Tibial artery (tissue), 4 donors: ENCODE measurements around the gene FNIP1.
"Not testable (repeated sequence)": the region's sequence is repeated elsewhere in the genome, so short reads cannot be mapped to it uniquely, and the experiment has no call there.

Experiments used
- DNase-seq, 2 donors: peaks; one replicate each; pipeline ENCODE4 v3.0.0-alpha.2; 2019
- H3K27ac ChIP-seq, 2 donors: fragments of 200-600 bp; sonication (generic) in 1 of 2; 1 replicate in 1 of 2; 2 replicates in 1 of 2; pipeline ENCODE4 v1.5.1; 2018 to 2019; ENCODE audit warnings: mild to moderate bottlenecking in 1 of 2
- H3K27me3 ChIP-seq, 2 donors: fragments of 200-600 bp; sonication (generic) in 1 of 2; one replicate each; pipeline versions ENCODE4 v1.5.1 to v1.6.0; 2016 to 2019
- H3K36me3 ChIP-seq, 3 donors: fragments of 200-600 bp; sonication (generic) in 2 of 3; one replicate each; pipeline ENCODE4 v1.5.1; 2016 to 2019; ENCODE audit warnings: mild to moderate bottlenecking in 2 of 3
- H3K4me1 ChIP-seq, 4 donors: fragments of 200-600 bp; sonication (generic) in 2 of 4; 1 replicate in 3 of 4; 2 replicates in 1 of 4; pipeline ENCODE4 v1.5.1; 2016 to 2019
- H3K4me3 ChIP-seq, 2 donors: fragments of 200-600 bp; sonication (generic) in 1 of 2; 1 replicate in 1 of 2; 2 replicates in 1 of 2; pipeline ENCODE4 v1.5.1; 2018 to 2019; ENCODE audit warnings: mild to moderate bottlenecking in 2 of 2
- H3K9me3 ChIP-seq, 3 donors: fragments of 200-600 bp; sonication (generic) in 1 of 3; one replicate each; pipeline ENCODE4 v1.5.1; 2016 to 2019
- intact Hi-C: fragments of 100-400 bp; cut with DNase I; formaldehyde crosslinking; loops from one replicate; pipeline ENCODE4 v1.15.0; 2023; ENCODE audit warnings: low total_unique reads
- TF ChIP-seq, protein P1 (sequence below), 2 experiments: fragments of 200-600 bp in 1 of 2; fragments of 450-650 bp in 1 of 2; IDR thresholded peaks; one replicate each; pipeline ENCODE4 v1.5.1; 2017 to 2019; ENCODE audit warnings: antibody characterized with exemption in 2 of 2, mild to moderate bottlenecking in 1 of 2, moderate library complexity in 1 of 2

FNIP1 gene

DNA sequence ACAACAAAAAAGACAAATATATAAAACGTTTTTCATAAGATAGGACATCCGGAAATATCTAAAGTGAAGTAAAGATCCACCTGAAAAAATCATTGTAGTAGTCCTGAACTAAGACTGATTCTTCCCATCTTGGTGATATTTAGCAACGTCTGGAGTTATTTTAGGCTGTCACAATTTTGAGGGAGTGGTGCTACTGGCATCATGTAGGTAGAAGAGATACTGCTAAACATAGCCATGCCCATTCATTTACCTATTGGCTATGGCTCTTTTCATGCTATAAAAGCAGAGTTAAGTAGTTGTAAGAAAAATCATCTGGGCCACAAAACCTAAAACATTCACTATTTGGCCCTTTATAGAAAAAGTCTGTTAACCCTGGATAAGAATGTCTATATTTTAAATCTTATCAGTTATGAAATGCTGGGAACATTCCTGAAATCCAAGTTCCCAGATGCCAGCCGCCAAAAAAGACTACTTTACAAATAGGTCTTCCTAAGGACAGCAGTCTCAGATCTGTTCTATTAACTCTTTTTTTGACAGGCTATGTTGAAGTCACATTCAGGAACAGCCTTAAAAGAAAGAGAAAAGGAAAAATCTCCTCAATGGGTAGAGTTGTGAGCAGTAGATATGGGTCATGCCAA, 188.8 kb downstream of the FNIP1 start:
- no peak for DNase-seq
- Histone ChIP-seq H3K27me3 (no peaks in the 10 kb centered on the region), H3K27ac (peak overlapping the region; percentile 26 to 32), H3K36me3 (no peaks in the 10 kb centered on the region), H3K4me1 (peaks cover 0 to 51% (median 27%) of the 10 kb centered on the region in 4 donors), H3K4me3 (no peak overlapping the region), H3K9me3 (no peaks in the 10 kb centered on the region)
- TF ChIP-seq, protein P1, sequence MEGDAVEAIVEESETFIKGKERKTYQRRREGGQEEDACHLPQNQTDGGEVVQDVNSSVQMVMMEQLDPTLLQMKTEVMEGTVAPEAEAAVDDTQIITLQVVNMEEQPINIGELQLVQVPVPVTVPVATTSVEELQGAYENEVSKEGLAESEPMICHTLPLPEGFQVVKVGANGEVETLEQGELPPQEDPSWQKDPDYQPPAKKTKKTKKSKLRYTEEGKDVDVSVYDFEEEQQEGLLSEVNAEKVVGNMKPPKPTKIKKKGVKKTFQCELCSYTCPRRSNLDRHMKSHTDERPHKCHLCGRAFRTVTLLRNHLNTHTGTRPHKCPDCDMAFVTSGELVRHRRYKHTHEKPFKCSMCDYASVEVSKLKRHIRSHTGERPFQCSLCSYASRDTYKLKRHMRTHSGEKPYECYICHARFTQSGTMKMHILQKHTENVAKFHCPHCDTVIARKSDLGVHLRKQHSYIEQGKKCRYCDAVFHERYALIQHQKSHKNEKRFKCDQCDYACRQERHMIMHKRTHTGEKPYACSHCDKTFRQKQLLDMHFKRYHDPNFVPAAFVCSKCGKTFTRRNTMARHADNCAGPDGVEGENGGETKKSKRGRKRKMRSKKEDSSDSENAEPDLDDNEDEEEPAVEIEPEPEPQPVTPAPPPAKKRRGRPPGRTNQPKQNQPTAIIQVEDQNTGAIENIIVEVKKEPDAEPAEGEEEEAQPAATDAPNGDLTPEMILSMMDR (IDR thresholded peaks at IDR 0.05) = no peak
- intact Hi-C loops = no loop called here

DNA sequence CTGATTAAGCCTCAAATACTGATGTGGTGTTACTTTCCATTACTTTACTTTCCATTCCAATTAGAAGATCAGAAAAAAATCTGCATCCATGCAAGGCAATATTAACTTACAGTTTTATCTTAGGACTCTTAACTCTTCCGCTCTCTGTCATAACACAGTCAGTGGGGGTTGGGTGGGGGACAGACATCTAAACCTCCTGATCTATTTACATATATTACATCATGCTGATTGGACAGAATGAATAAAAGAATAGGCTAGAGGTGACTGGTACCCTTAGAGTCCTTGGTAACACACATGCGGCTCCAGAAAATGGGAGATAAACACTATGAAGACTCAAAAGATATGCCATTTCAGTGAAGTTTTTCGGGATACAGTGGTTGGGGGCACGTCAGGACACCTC, 189.4 kb downstream of the FNIP1 start:
- Histone ChIP-seq H3K36me3 (peaks cover 2 to 4% (median 3%) of the 10 kb centered on the region in 3 donors), H3K27me3 (no peaks in the 10 kb centered on the region), H3K9me3 (no peaks in the 10 kb centered on the region), H3K4me3 (no peak overlapping the region), H3K4me1 (peaks cover 0 to 51% (median 27%) of the 10 kb centered on the region in 4 donors), H3K27ac (peak overlapping the region; percentile 29 to 32)
- no peak for DNase-seq
- TF ChIP-seq, protein P1 (IDR thresholded peaks at IDR 0.05) = no peak
- intact Hi-C loops = no loop called here

DNA sequence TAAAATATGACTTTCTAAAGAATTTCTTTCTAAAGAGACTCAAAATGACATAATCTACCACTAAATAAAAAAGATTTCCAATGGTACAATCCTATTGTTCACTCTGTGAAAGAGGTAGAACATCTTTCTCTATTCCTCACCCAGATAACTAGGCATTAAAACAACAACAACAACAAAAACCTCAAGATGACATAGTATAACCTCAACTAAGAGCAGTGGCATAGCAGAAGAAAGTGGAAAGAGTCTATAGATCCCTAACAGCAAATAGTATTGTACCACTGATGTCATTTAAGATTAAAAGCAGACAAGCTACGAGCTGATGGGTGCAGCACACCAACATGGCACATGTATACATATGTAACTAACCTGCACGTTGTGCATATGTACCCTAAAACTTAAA, 191.7 kb downstream of the FNIP1 start:
- Histone ChIP-seq H3K36me3 (peaks cover 9 to 13% (median 10%) of the 10 kb centered on the region in 3 donors), H3K4me1 (peaks cover 0 to 43% (median 25%) of the 10 kb centered on the region in 4 donors), H3K4me3 (no peak overlapping the region), H3K27me3 (no peaks in the 10 kb centered on the region), H3K27ac (no peak overlapping the region), H3K9me3 (no peaks in the 10 kb centered on the region)
- no peak for DNase-seq
- intact Hi-C loops = no loop called here
- TF ChIP-seq, protein P1 (IDR thresholded peaks at IDR 0.05) = no peak

DNA sequence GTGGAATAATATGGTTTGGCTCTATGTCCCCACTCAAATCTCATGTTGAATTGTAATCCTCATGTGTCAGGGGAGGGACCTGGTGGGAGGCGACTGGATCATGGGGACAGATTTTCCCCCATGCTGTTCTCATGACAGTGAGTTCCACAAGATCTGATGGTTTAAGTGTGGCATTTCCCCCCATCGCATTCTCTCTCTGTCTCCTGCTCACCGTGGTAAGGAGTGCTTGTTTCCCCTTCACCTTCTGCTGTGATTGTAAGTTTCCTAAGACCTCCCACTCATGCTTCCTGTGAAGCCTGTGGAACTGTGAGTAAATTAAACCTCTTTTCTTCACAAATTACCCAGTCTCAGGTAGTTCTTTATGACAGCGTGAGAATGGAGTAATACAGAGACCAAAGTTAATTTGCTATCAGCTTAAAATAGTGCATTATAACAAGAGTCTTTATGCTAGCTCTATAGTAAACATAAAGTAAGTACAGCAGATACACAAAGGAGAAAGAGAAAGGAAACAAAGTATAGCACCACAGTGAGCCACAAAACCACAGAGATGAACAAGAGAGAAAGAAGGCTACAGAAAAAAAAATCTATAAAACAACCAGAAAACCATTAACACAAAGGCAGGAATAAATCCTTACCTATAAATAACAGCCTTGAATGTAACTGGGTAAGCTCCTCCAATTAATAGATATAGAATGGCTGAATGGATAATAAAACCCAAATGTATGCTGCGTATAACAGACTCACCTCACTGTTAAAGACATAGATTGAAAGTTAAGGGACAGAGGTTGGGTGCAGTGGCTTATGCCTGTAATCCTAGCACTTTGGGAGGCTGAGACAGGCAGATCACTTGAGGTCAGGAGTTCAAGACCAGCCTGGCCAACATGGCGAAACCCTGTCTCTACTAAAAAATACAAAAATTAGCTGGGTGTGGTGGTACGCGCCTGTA, 201.5 kb downstream of the FNIP1 start:
- peaks cover 0 to 12% (median 0%) of the 10 kb centered on the region in 4 donors for H3K4me1 ChIP-seq
- intact Hi-C loops = no loop called here
- no peak for DNase-seq
- H3K36me3 ChIP-seq = no peaks in the 10 kb centered on the region
- no peaks in the 10 kb centered on the region for H3K9me3 ChIP-seq
- H3K27ac ChIP-seq = no peak overlapping the region
- H3K27me3 ChIP-seq = no peaks in the 10 kb centered on the region
- H3K4me3 ChIP-seq = no peak overlapping the region
- TF ChIP-seq, protein P1 (IDR thresholded peaks at IDR 0.05) = no peak

DNA sequence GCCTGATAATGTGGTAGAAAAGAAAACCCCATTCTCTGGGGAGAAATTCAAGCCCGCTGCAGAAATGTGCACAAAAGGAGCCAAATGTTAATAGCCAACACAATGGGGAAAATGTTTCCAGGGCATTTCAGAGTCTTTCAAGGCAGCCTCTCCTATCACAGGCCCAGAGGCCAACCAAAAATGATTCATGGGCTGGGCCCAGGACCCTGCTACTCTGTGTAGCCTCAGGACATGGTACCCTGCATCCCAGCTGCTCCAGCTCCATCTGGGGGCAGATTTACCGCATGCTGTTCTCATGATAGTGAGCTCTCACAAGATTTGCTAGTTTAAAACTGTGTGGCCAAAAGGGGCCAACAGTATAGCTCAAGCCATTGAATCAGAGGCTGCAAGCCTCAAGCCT, 202.9 kb downstream of the FNIP1 start:
- H3K27ac ChIP-seq = no peak overlapping the region
- TF ChIP-seq, protein P1 (IDR thresholded peaks at IDR 0.05) = no peak
- intact Hi-C loops = no loop called here

DNA sequence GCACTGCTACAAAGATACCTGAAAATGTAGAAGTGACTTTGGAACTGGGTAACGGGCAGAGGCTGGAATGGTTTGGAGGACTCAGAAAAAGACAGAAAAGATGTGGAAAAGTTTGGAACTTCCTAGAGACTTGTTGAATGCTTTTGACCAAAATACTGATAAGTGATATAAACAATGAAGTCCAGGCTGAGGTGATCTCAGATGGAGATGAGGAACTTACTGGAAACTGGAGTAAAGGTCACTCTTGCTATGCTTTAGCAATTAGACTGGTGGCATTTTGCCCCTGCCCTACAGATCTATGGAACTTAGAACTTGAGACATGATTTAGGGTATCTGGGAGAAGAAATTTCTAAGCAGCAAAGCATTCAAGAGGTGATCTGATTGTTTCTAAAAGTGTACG, 203.4 kb downstream of the FNIP1 start:
- H3K27ac ChIP-seq, H3K27me3 ChIP-seq, H3K9me3 ChIP-seq, DNase-seq, intact Hi-C loops, H3K4me1 ChIP-seq, H3K36me3 ChIP-seq, H3K4me3 ChIP-seq: not testable (repeated sequence)

More for the DNA sequence above, 202.9 kb downstream of the FNIP1 start:
- H3K27me3 ChIP-seq = no peaks in the 10 kb centered on the region
- H3K4me3 ChIP-seq = no peak overlapping the region
- no peak for DNase-seq
- H3K9me3 ChIP-seq = no peaks in the 10 kb centered on the region
- H3K36me3 ChIP-seq = no peaks in the 10 kb centered on the region
- H3K4me1 ChIP-seq = peaks cover 0 to 10% (median 0%) of the 10 kb centered on the region in 4 donors
